Tibial nerve (tissue), 4 donors: ENCODE measurements around the gene SLC24A3.

Experiments
- EP300 ChIP-seq, 2 donors: sonication (generic); formaldehyde crosslinking; IDR thresholded peaks; one replicate each; pipeline ENCODE4 v1.6.1; 2017; ENCODE audit warnings: antibody characterized with exemption in 2 of 2, mild to moderate bottlenecking in 1 of 2
- POLR2A ChIP-seq, 2 donors: fragments of 450-650 bp; IDR thresholded peaks; one replicate each; pipeline ENCODE4 v1.6.1; 2017; ENCODE audit warnings: antibody characterized with exemption in 2 of 2, mild to moderate bottlenecking in 2 of 2, moderate library complexity in 2 of 2
- TF ChIP-seq, protein P1 (sequence below), 5 experiments: fragments of 200-600 bp in 3 of 5; fragments of 450-650 bp in 2 of 5; sonication (generic) in 3 of 5; IDR thresholded peaks; one replicate each; pipeline ENCODE4 v1.5.1; 2016 to 2019; ENCODE audit warnings: antibody characterized with exemption in 5 of 5, mild to moderate bottlenecking in 3 of 5, moderate library complexity in 2 of 5

DNA sequence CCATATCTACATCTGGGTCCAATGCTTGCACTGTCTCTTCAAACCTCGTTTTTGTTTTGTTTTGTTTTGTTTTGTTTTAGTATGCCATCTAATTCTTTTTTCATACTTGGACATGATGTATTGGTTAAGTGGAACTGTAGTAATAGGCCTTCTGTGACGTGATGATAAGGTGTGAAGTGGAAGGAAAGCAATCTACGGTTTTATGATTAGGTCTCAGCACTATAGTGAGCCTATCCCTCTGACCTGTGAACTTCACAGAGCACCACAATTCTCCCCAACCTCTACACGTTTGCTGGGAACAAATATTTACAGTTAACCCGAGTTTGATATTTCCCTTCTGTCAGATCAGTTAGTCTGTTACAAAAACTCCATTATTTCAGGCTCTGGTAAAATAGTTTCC is 19.1 kb upstream of the SLC24A3 start:
- TF ChIP-seq, protein P1, sequence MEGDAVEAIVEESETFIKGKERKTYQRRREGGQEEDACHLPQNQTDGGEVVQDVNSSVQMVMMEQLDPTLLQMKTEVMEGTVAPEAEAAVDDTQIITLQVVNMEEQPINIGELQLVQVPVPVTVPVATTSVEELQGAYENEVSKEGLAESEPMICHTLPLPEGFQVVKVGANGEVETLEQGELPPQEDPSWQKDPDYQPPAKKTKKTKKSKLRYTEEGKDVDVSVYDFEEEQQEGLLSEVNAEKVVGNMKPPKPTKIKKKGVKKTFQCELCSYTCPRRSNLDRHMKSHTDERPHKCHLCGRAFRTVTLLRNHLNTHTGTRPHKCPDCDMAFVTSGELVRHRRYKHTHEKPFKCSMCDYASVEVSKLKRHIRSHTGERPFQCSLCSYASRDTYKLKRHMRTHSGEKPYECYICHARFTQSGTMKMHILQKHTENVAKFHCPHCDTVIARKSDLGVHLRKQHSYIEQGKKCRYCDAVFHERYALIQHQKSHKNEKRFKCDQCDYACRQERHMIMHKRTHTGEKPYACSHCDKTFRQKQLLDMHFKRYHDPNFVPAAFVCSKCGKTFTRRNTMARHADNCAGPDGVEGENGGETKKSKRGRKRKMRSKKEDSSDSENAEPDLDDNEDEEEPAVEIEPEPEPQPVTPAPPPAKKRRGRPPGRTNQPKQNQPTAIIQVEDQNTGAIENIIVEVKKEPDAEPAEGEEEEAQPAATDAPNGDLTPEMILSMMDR (IDR thresholded peaks at IDR 0.05): no peak
- TF ChIP-seq EP300 (IDR thresholded peaks at IDR 0.05): no peak
- no peak for TF ChIP-seq POLR2A (IDR thresholded peaks at IDR 0.05)
